H1 (cell line): ENCODE results near the gene VPS37D. TPM values are rescaled to one million over a fixed set of nuclear protein-coding genes. Genes with fewer than 3 reads are reported as not detected.

Source experiments
- CTCF ChIA-PET: fragments of 300-600 bp; sonication (Branson Sonifier 250); formaldehyde crosslinking; loops from one replicate; lab custom pipeline; 2021; ENCODE audit not compliant: partially characterized antibody; lab: Charles Lee
- POLR2A ChIA-PET: fragments of 300-600 bp; sonication (Branson Sonifier 250); formaldehyde crosslinking; loops from one replicate; lab custom pipeline; 2021; ENCODE audit warnings: inconsistent platforms; ENCODE audit not compliant: partially characterized antibody; lab: Charles Lee
- DNase-seq, 2 experiments: peaks; one replicate each; pipeline versions ENCODE4 v3.0.0 to v3.0.0-alpha.2; 2010 to 2022; ENCODE audit warnings: low spot score in 2 of 2, low read depth in 1 of 2, mixed read lengths in 1 of 2
- FAIRE-seq: peaks from 2 replicates; lab custom pipeline; 2011; peaks lifted over from hg19 to GRCh38; lab: Jason Lieb, UNC
- H2AFZ ChIP-seq: 2 replicates; pipeline ENCODE4 v1.8.1; 2012; ENCODE audit warnings: low read length, inconsistent platforms
- H2AK5ac ChIP-seq: 2 replicates; pipeline ENCODE4 v1.6.1; 2013; ENCODE audit warnings: low read depth, low read length
- H2BK120ac ChIP-seq: replicated peaks from 2 replicates; pipeline ENCODE3; 2013; ENCODE audit warnings: low read depth, low read length, inconsistent platforms
- H2BK12ac ChIP-seq: 2 replicates; pipeline ENCODE4 v1.6.1; 2013; ENCODE audit warnings: low read depth, low read length
- H2BK15ac ChIP-seq: 2 replicates; pipeline ENCODE4 v1.6.1; 2013; ENCODE audit warnings: low read length
- H2BK20ac ChIP-seq: 2 replicates; pipeline ENCODE4 v1.6.1; 2013; ENCODE audit warnings: low read length
- H2BK5ac ChIP-seq: 2 replicates; pipeline ENCODE4 v1.6.1; 2013; ENCODE audit warnings: low read depth, low read length
- H3K14ac ChIP-seq: 2 replicates; pipeline ENCODE4 v1.6.1; 2013; ENCODE audit warnings: inconsistent platforms; ENCODE audit not compliant: insufficient read length
- H3K18ac ChIP-seq: 2 replicates; pipeline ENCODE4 v1.6.1; 2013; ENCODE audit warnings: low read length; ENCODE audit errors: extremely low read depth
- H3K23ac ChIP-seq: 2 replicates; pipeline ENCODE4 v1.6.1; 2013; ENCODE audit warnings: inconsistent platforms; ENCODE audit not compliant: insufficient read length
- H3K23me2 ChIP-seq: 2 replicates; pipeline ENCODE4 v1.6.1; 2013; ENCODE audit warnings: low read depth, low read length
- H3K27ac ChIP-seq: 2 replicates; pipeline ENCODE4 v1.6.1; 2011; ENCODE audit warnings: low read depth, low read length, inconsistent platforms
- H3K27me3 ChIP-seq, 4 experiments: replicated peaks in 1 of 4; 1 replicate in 1 of 4; 2 replicates in 3 of 4; pipeline versions ENCODE4 v1.6.1 to v1.8.1; 2011 to 2013; ENCODE audit warnings: low read length in 3 of 4, mild to moderate bottlenecking in 3 of 4, inconsistent platforms in 2 of 4, mixed read lengths in 2 of 4, moderate library complexity in 1 of 4; ENCODE audit not compliant: control insufficient read depth in 3 of 4, insufficient read depth in 3 of 4; ENCODE audit errors: extremely low read depth in 1 of 4
- H3K36me3 ChIP-seq, 4 experiments: 2 replicates each; pipeline versions ENCODE4 v1.6.1 to v1.8.1; 2011 to 2013; ENCODE audit warnings: mild to moderate bottlenecking in 4 of 4, low read length in 3 of 4, moderate library complexity in 2 of 4, control low read depth in 1 of 4, inconsistent platforms in 1 of 4; ENCODE audit not compliant: insufficient read depth in 4 of 4, control insufficient read depth in 2 of 4
- H3K4ac ChIP-seq: replicated peaks from 2 replicates; pipeline ENCODE3; 2013; ENCODE audit warnings: low read length, low read depth, mixed read lengths, inconsistent platforms; ENCODE audit not compliant: insufficient read length
- H3K4me1 ChIP-seq, 4 experiments: replicated peaks in 1 of 4; 1 replicate in 1 of 4; 2 replicates in 3 of 4; pipeline versions ENCODE4 v1.6.1 to v1.8.1; 2011 to 2013; ENCODE audit warnings: low read length in 3 of 4, inconsistent platforms in 2 of 4, mixed read lengths in 1 of 4; ENCODE audit not compliant: insufficient read depth in 4 of 4, control insufficient read depth in 3 of 4
- H3K4me2 ChIP-seq, 2 experiments: 2 replicates each; pipeline versions ENCODE4 v1.6.1 to v1.8.1; 2011 to 2013; ENCODE audit warnings: low read depth in 2 of 2, low read length in 2 of 2, control low read depth in 1 of 2, inconsistent platforms in 1 of 2, mild to moderate bottlenecking in 1 of 2; ENCODE audit not compliant: insufficient read depth in 1 of 2
- H3K4me3 ChIP-seq, 4 experiments: fragments of 200-600, 300-600 bp in 1 of 4; sonication (generic), shearing (Covaris generic), sonication (Bioruptor Twin) in 1 of 4; 2 replicates each; pipeline versions ENCODE4 v1.5.1 to v1.8.1; 2011 to 2016; ENCODE audit warnings: low read length in 4 of 4, low read depth in 3 of 4, control low read depth in 2 of 4, inconsistent platforms in 2 of 4, mild to moderate bottlenecking in 2 of 4, mixed read lengths in 1 of 4, moderate library complexity in 1 of 4; ENCODE audit not compliant: insufficient read depth in 2 of 4; ENCODE audit errors: extremely low read depth in 1 of 4
- H3K56ac ChIP-seq: replicated peaks from 2 replicates; pipeline ENCODE3; 2013; ENCODE audit warnings: low read depth, mild to moderate bottlenecking, mixed read lengths, low read length, inconsistent platforms; ENCODE audit not compliant: insufficient read length
- H3K79me1 ChIP-seq: 2 replicates; pipeline ENCODE4 v1.6.1; 2013; ENCODE audit warnings: low read depth, low read length, control low read depth
- H3K79me2 ChIP-seq, 2 experiments: 2 replicates each; pipeline versions ENCODE4 v1.6.1 to v1.8.1; 2012 to 2013; ENCODE audit warnings: low read length in 2 of 2, mild to moderate bottlenecking in 2 of 2, inconsistent platforms in 1 of 2; ENCODE audit not compliant: insufficient read depth in 2 of 2, control insufficient read depth in 1 of 2
- H3K9ac ChIP-seq, 4 experiments: replicated peaks in 1 of 4; 1 replicate in 1 of 4; 2 replicates in 3 of 4; pipeline versions ENCODE4 v1.6.1 to v1.8.1; 2011 to 2013; ENCODE audit warnings: low read depth in 3 of 4, low read length in 3 of 4, control low read depth in 2 of 4, mild to moderate bottlenecking in 2 of 4, moderate library complexity in 2 of 4, inconsistent platforms in 1 of 4; ENCODE audit errors: extremely low read depth in 1 of 4
- H3K9me3 ChIP-seq, 2 experiments: 2 replicates each; pipeline versions ENCODE4 v1.6.1 to v1.8.1; 2012 to 2013; ENCODE audit warnings: mild to moderate bottlenecking in 2 of 2, moderate library complexity in 2 of 2, control low read depth in 1 of 2, inconsistent platforms in 1 of 2, low read depth in 1 of 2, low read length in 1 of 2, mixed read lengths in 1 of 2; ENCODE audit not compliant: insufficient read depth in 2 of 2
- H4K20me1 ChIP-seq, 2 experiments: replicated peaks in 1 of 2; 2 replicates each; pipeline versions ENCODE3 to v1.8.1; 2011 to 2013; ENCODE audit warnings: inconsistent platforms in 2 of 2, low read length in 2 of 2, mild to moderate bottlenecking in 1 of 2; ENCODE audit not compliant: insufficient read depth in 2 of 2, control insufficient read depth in 1 of 2
- H4K5ac ChIP-seq: 2 replicates; pipeline ENCODE4 v1.6.1; 2013; ENCODE audit warnings: low read length, low read depth, mixed read lengths, inconsistent platforms; ENCODE audit not compliant: insufficient read length
- H4K8ac ChIP-seq: 2 replicates; pipeline ENCODE4 v1.8.0; 2013; ENCODE audit warnings: mild to moderate bottlenecking, moderate library complexity, low read length, inconsistent platforms; ENCODE audit not compliant: insufficient read depth; ENCODE audit errors: extremely low read depth
- H4K91ac ChIP-seq: replicated peaks from 2 replicates; pipeline ENCODE3; 2013; ENCODE audit warnings: low read length, mixed read lengths, inconsistent platforms; ENCODE audit not compliant: insufficient read length
- BCL11A ChIP-seq, 2 experiments: IDR thresholded peaks; one replicate each; pipeline ENCODE4 v1.6.1; 2011; ENCODE audit warnings: low read depth in 2 of 2, low read length in 2 of 2, mild to moderate bottlenecking in 2 of 2
- MAFK ChIP-seq: IDR thresholded peaks from 2 replicates; pipeline ENCODE4 v1.6.1; 2012; ENCODE audit warnings: low read depth, mild to moderate bottlenecking, improper control_type of control experiment, low read length
- POU5F1 ChIP-seq: IDR thresholded peaks from 2 replicates; pipeline ENCODE4 v1.6.1; 2011; ENCODE audit warnings: low read depth, mild to moderate bottlenecking, low read length, moderate library complexity
- RAD21 ChIP-seq, 2 experiments: IDR thresholded peaks in 1 of 2; conservative IDR thresholded peaks in 1 of 2; 2 replicates each; pipeline ENCODE4 v1.6.1; 2011; ENCODE audit warnings: low read depth in 2 of 2, low read length in 2 of 2, improper control_type of control experiment in 1 of 2, inconsistent platforms in 1 of 2, mild to moderate bottlenecking in 1 of 2, moderate library complexity in 1 of 2
- RXRA ChIP-seq: IDR thresholded peaks from 2 replicates; pipeline ENCODE4 v1.6.1; 2011; ENCODE audit warnings: low read depth, mild to moderate bottlenecking, low read length, moderate library complexity; ENCODE audit not compliant: insufficient read depth
- SRF ChIP-seq: IDR thresholded peaks from 2 replicates; pipeline ENCODE4 v1.6.1; 2011; ENCODE audit warnings: mild to moderate bottlenecking, low read depth, low read length, moderate library complexity
- ZNF274 ChIP-seq: IDR thresholded peaks from 2 replicates; pipeline ENCODE4 v1.7.0; 2012; ENCODE audit warnings: low read length, borderline replicate concordance; ENCODE audit errors: extremely low read depth
- WGBS, 2 experiments: shearing (Covaris generic) in 1 of 2; methylation state at CpG; one replicate each; pipeline versions ENCODE4 v1.1.6 to v1.1.7; 2013 to 2015; ENCODE audit warnings: low lambda C conversion rate in 2 of 2, mixed read lengths in 2 of 2, inconsistent platforms in 1 of 2, low coverage in 1 of 2, missing lambda C conversion rate in 1 of 2; ENCODE audit not compliant: insufficient replicate concordance in 2 of 2, insufficient coverage in 1 of 2, insufficient read length in 1 of 2; ENCODE audit errors: extremely low coverage in 1 of 2, missing lambda C conversion rate in 1 of 2; 5-methylcytosine and 5-hydroxymethylcytosine counted together
- polyA plus RNA-seq, 7 experiments: library from polyadenylated mRNA; depleted of rRNA in 3 of 7; stranded (reverse) in 5 of 7; unstranded in 2 of 7; fragments of >200 nt in 5 of 7; fragments of 200-250 nt in 2 of 7; gene quantifications; 1 replicate in 5 of 7; 2 replicates in 1 of 7; 4 replicates in 1 of 7; pipeline versions ENCODE4 v1.2.1 to v1.2.3, GENCODE V29; 2011 to 2013; ENCODE audit warnings: missing spikeins in 2 of 7, mixed read lengths in 2 of 7
- total RNA-seq: library from RNA; stranded (reverse); fragmentation: NEBNext Ultra II Directional; extraction: Animal tissue kit (Norgen Biotek cat#: 25700); gene quantifications from 2 replicates; pipeline ENCODE4 v1.2.1, GENCODE V29; 2021
- TF ChIP-seq, protein P1 (sequence below): IDR thresholded peaks from 2 replicates; pipeline ENCODE4 v1.6.1; 2012; ENCODE audit warnings: low read length, inconsistent platforms

The VPS37D gene
- total and polyA plus RNA-seq, 2 of the 8 experiments (the other 6 are each of a cell fraction or from before 2014, with no cell fraction given): 3.4 to 5.0 TPM

GRCh38 chr7:73633323-73633722 lies 34.3 kb upstream of the VPS37D start:
- Histone ChIP-seq H4K91ac (no peak overlapping the region), H2BK15ac (no peak overlapping the region), H3K14ac (no peak overlapping the region), H3K23me2 (peaks cover 5% of the 10 kb centered on the region; the same call in 1 of the 2 replicates), H3K18ac (no peak overlapping the region), H3K27me3 (no peaks in the 10 kb centered on the region), H3K4ac (no peak overlapping the region), H3K27ac (no peak overlapping the region), H3K79me2 (no peaks in the 10 kb centered on the region), H2BK5ac (no peak overlapping the region), H3K4me1 (peaks cover 0 to 6% (median under 1%) of the 10 kb centered on the region in 4 experiments; a peak in 3 of 7 replicates), H3K4me2 (no peak overlapping the region), H2BK12ac (no peak overlapping the region), H3K4me3 (no peak overlapping the region), H2BK120ac (no peak overlapping the region), H3K79me1 (no peaks in the 10 kb centered on the region), H3K56ac (no peak overlapping the region), H2BK20ac (no peak overlapping the region), H3K9me3 (no peaks in the 10 kb centered on the region), H2AK5ac (no peak overlapping the region), H3K36me3 (no peaks in the 10 kb centered on the region), H3K23ac (no peak overlapping the region), H4K20me1 (peaks cover 0 to 1% of the 10 kb centered on the region in 2 experiments), H2AFZ (no peak overlapping the region), H3K9ac (no peak overlapping the region), H4K8ac (no peak overlapping the region; the same call in 1 of the 2 replicates), H4K5ac (no peak overlapping the region)
- CTCF ChIA-PET: interaction anchor here (0.6 to 7.9 kb wide), 2 partner anchors 22 to 38 kb away, joined by 3 to 136 read pairs; no protein-coding TSS in a partner anchor
- 89% methylated on average over 7 of the region's 7 CpGs; no CpG with 5 or more reads in 1 of the 2 experiments for WGBS, 2 experiments
- no peak for TF ChIP-seq MAFK
- no peak for TF ChIP-seq BCL11A (IDR thresholded peaks at IDR 0.05; ENCODE audit: low read depth in 2 of 2, low read length in 2 of 2)
- TF ChIP-seq, protein P1, sequence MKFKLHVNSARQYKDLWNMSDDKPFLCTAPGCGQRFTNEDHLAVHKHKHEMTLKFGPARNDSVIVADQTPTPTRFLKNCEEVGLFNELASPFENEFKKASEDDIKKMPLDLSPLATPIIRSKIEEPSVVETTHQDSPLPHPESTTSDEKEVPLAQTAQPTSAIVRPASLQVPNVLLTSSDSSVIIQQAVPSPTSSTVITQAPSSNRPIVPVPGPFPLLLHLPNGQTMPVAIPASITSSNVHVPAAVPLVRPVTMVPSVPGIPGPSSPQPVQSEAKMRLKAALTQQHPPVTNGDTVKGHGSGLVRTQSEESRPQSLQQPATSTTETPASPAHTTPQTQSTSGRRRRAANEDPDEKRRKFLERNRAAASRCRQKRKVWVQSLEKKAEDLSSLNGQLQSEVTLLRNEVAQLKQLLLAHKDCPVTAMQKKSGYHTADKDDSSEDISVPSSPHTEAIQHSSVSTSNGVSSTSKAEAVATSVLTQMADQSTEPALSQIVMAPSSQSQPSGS: no peak
- no peak for TF ChIP-seq RXRA
- no peak for TF ChIP-seq ZNF274
- TF ChIP-seq POU5F1: no peak
- no peak for TF ChIP-seq SRF
- TF ChIP-seq RAD21 (IDR thresholded peaks at IDR 0.05 in 1 of 2, conservative IDR thresholded peaks at IDR 0.05 in 1 of 2; ENCODE audit: low read depth in 2 of 2, low read length in 2 of 2): no peak
- POLR2A ChIA-PET: no interaction called here
- no peak for DNase-seq
- FAIRE-seq: no peak
